Stomach (tissue), 4 donors: ENCODE results near the gene RABGAP1.

Experiments used
- EP300 ChIP-seq: sonication (generic); formaldehyde crosslinking; IDR thresholded peaks from one replicate; pipeline ENCODE4 v1.6.1; 2017; ENCODE audit warnings: antibody characterized with exemption
- POLR2A ChIP-seq, 4 donors: fragments of 450-650 bp; IDR thresholded peaks; one replicate each; pipeline ENCODE4 v1.6.1; 2016; ENCODE audit warnings: antibody characterized with exemption in 4 of 4, control low read depth in 2 of 4, mild to moderate bottlenecking in 1 of 4, moderate library complexity in 1 of 4
- TF ChIP-seq, protein P1 (sequence below), 7 experiments: fragments of 450-650 bp in 4 of 7; fragments of 200-600 bp in 3 of 7; sonication (generic) in 3 of 7; IDR thresholded peaks; one replicate each; pipeline ENCODE4 v1.5.1; 2016 to 2019; ENCODE audit warnings: antibody characterized with exemption in 7 of 7, control low read depth in 2 of 7, mild to moderate bottlenecking in 1 of 7

DNA sequence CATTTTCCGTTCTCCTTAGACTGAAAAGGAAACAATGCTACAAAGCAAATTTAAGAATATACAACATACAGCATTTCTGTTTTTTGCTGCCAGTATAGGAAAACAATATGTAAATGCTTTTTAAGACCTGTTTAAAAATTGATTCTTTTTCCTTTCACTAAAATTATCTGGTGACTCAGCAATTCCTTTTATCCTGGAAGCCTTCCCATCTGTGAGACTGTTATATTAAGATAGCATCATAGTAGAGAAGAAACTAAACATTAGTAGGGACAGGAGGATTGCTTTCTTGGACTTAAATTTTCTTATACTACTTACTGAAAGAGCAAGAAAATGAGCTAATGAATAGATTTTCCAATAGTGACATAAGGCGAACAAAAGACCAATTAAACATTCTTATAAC is 62.6 kb downstream of the RABGAP1 start:
- TF ChIP-seq POLR2A (IDR thresholded peaks at IDR 0.05) = no peak
- TF ChIP-seq, protein P1, sequence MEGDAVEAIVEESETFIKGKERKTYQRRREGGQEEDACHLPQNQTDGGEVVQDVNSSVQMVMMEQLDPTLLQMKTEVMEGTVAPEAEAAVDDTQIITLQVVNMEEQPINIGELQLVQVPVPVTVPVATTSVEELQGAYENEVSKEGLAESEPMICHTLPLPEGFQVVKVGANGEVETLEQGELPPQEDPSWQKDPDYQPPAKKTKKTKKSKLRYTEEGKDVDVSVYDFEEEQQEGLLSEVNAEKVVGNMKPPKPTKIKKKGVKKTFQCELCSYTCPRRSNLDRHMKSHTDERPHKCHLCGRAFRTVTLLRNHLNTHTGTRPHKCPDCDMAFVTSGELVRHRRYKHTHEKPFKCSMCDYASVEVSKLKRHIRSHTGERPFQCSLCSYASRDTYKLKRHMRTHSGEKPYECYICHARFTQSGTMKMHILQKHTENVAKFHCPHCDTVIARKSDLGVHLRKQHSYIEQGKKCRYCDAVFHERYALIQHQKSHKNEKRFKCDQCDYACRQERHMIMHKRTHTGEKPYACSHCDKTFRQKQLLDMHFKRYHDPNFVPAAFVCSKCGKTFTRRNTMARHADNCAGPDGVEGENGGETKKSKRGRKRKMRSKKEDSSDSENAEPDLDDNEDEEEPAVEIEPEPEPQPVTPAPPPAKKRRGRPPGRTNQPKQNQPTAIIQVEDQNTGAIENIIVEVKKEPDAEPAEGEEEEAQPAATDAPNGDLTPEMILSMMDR (IDR thresholded peaks at IDR 0.05) = no peak
- no peak for TF ChIP-seq EP300
